GM10248 (cell line): ENCODE measurements around the gene FKBP6.

Source experiments
- CTCF ChIA-PET: fragments of 300-600 bp; sonication (Branson Sonifier 250); formaldehyde crosslinking; extraction: SDS; loops from one replicate; lab custom pipeline; 2021; ENCODE audit warnings: antibody characterized with exemption; lab: Yijun Ruan, JAX
- POLR2A ChIA-PET: fragments of 350-650 bp; sonication (Branson Sonifier 250); formaldehyde crosslinking; extraction: SDS; loops from one replicate; lab custom pipeline; 2020; ENCODE audit warnings: antibody characterized with exemption; lab: Yijun Ruan, JAX
- DNase-seq: peaks from one replicate; pipeline ENCODE4 v3.0.0; 2012; ENCODE audit errors: extremely low spot score
- TF ChIP-seq, protein P1 (sequence below): IDR thresholded peaks from 2 replicates; pipeline ENCODE4 v1.5.1; 2012; ENCODE audit warnings: mild to moderate bottlenecking, low read depth; ENCODE audit errors: extremely low read depth, missing control alignments, control extremely low read depth

The FKBP6 gene

DNA sequence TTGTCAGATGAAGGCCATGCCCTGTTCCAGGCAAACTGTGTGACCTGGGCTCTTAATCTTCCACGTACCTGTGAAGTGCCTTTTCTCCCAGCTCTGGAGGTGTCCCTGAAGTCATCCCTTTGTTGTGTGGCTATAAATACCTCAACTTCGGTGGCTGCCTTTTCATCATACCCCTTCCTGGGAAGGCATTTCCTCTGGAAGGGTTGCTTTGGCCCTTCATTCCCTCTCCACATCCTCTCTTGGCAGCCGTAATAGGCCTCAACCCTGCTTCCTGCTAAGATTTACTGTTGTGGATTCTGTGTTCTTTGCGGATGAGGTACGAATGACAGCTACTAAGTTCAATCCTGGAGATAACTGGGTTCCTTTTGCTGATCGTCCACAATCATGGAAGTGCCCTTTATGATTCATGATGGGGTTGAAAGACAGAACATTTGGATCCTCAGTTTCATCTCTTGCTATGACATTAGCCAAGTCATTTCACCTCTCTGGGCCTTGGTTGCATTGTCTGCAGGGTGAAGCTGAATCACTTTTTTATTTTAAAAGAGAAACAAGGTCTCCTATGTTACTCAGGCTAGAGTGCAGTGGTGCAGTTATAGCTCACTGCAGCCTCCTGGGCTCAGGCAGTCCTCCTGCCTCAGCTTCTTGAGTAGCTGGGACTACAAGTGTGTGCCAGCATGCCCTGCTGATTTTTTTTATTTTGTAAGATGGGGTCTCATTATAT, 23.6 kb downstream of the FKBP6 start:
- ChIA-PET POLR2A (no interaction called here), CTCF (interaction anchor here (1.2 kb wide), 1 partner anchor 28 kb away, joined by 3 read pairs; no protein-coding TSS in a partner anchor)
- TF ChIP-seq, protein P1, sequence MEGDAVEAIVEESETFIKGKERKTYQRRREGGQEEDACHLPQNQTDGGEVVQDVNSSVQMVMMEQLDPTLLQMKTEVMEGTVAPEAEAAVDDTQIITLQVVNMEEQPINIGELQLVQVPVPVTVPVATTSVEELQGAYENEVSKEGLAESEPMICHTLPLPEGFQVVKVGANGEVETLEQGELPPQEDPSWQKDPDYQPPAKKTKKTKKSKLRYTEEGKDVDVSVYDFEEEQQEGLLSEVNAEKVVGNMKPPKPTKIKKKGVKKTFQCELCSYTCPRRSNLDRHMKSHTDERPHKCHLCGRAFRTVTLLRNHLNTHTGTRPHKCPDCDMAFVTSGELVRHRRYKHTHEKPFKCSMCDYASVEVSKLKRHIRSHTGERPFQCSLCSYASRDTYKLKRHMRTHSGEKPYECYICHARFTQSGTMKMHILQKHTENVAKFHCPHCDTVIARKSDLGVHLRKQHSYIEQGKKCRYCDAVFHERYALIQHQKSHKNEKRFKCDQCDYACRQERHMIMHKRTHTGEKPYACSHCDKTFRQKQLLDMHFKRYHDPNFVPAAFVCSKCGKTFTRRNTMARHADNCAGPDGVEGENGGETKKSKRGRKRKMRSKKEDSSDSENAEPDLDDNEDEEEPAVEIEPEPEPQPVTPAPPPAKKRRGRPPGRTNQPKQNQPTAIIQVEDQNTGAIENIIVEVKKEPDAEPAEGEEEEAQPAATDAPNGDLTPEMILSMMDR: no peak
- no peak for DNase-seq

DNA sequence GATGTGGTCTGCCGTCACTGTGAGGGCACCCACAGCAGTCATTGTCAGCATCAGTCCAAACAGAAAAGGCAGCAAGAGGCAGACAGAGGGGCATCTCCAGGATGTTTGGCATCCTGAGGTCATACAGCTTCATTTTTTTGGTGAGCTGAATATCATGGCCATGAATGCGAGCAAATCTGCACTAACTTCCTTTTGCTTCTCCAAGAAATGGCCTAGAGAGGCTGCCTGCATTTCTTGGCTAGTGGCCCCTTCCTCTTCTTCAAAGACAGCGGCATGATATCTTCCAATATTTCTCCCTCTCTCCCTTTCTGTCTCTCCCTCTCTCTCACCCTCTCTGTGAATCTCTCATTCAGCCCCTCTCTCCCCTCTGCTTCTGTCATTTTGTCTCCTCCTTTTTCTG, 24.8 kb downstream of the FKBP6 start:
- DNase-seq: no peak
- TF ChIP-seq, protein P1: no peak
- CTCF ChIA-PET: interaction anchor here (1.0 to 1.2 kb wide), 5 partner anchors 10 to 100 kb away, joined by 3 read pairs; no protein-coding TSS in a partner anchor
- POLR2A ChIA-PET: no interaction called here

DNA sequence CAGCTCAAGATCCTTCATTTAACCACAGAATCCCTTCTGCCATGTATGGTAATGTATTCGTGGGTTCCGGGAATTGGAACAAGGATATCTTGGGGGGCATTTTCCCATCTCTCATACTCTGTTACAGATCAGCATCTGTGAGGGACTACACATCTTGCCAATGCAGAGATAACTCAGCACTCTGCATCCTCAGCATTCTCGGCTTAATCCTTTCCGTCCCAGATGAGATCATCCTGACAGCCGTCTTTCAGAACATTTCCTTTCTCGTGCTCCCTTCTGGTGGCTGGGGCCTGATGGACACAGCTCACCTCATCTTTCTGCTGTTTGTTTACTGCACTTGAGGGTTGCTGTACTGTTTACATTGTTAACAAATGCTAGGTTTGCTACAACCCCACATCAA, 25.3 kb downstream of the FKBP6 start:
- ChIA-PET POLR2A (no interaction called here), CTCF (interaction anchor here (1.0 to 1.2 kb wide), 4 partner anchors 11 to 99 kb away, joined by 3 read pairs; no protein-coding TSS in a partner anchor)
- TF ChIP-seq, protein P1: no peak
- DNase-seq: no peak

DNA sequence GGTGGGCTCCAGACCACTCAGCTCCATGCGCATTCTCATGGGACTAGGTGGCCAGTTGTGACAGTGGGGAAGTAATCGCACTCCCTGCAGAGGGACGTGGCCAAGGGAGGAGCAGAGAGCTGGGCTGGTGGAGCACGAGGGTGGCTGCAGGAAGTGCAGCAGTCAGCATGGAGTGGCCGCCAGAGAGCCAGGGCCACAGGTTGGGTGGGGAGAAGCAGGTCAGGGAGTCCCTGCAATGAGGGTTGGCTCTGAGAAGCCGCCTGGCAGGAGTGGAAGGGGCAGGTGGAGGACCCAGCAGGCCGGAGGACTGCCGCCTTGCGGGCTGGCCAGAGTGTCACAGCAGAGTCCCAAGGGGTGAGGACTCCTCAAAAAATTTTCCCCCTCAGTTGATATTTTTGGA, 26.2 kb downstream of the FKBP6 start:
- ChIA-PET POLR2A (no interaction called here), CTCF (no interaction called here)
- DNase-seq: no peak
- TF ChIP-seq, protein P1: no peak

DNA sequence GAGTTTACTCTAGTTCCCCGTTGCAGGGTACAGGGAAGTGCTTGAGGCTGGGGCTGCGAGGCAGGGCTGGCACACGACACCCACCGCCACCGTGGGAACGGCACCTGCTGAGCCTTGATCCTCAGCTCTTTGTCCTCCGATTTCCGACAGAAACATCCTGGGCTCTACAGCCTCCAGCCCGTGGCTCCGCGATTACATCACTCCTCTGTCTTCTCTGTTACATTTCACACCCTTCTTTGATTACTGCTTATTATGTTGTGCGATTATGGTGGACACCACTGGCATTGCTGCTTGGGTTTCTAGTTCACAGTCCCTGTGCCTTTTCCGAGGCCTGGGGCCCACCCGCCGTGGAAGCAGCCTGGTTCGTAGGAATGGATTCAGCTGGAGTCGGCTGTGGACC, 26.9 kb downstream of the FKBP6 start:
- DNase-seq: no peak

DNA sequence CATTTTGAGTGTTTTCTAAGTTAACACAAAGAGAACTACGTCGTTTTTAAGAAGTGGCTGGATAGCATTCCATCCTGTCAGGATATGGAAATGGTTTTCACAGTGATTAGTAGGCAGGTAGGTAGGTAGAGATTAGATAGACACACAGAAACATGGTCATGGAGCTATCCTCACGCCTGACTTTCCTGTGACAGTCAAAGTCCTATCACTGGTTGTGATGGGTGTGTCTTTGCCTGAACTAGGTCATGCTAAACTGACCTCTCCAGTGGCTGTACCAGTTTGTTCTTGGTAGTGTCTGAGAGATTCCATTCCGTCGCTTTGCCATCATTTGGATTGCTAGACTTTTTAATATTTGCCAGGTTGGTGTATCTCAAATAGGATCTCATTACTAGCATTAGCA, 28.2 kb downstream of the FKBP6 start:
- ChIA-PET CTCF (no interaction called here), POLR2A (no interaction called here)
- TF ChIP-seq, protein P1: no peak
- no peak for DNase-seq

More for the DNA sequence above, 26.9 kb downstream of the FKBP6 start:
- ChIA-PET POLR2A (no interaction called here), CTCF (no interaction called here)
- TF ChIP-seq, protein P1: no peak
